ENCODE results near the gene METAP1D.
"Not testable (repeated sequence)": the region's sequence is repeated elsewhere in the genome, so short reads cannot be mapped to it uniquely, and the experiment has no call there.

The METAP1D gene

DNA sequence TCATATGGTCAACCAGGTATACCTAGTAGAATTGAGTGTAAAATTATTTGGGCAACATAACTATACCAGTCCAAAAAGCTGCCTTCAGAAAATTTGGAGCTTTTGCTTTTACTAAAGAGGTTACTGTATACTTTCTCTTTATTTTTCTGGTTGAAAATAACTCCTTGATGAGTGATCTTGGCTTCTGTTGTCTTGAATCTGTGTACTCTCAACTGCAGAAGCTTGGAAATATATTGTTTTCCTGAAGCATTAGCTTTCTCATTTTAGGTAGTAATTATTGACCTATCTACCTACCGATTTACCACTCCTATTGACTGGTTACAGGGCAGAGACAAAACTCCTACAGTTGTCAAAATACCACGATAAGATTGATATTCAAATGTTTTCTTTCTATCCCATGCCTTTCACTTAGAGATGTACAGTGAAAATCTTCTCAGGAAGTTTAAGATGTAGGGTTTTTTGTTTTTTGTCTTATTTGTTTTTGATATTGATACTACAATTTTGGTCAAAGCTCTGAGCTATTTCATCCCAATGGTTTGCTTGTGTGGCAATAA is 49.9 kb downstream of the METAP1D start:
- DNase-seq: no peak

DNA sequence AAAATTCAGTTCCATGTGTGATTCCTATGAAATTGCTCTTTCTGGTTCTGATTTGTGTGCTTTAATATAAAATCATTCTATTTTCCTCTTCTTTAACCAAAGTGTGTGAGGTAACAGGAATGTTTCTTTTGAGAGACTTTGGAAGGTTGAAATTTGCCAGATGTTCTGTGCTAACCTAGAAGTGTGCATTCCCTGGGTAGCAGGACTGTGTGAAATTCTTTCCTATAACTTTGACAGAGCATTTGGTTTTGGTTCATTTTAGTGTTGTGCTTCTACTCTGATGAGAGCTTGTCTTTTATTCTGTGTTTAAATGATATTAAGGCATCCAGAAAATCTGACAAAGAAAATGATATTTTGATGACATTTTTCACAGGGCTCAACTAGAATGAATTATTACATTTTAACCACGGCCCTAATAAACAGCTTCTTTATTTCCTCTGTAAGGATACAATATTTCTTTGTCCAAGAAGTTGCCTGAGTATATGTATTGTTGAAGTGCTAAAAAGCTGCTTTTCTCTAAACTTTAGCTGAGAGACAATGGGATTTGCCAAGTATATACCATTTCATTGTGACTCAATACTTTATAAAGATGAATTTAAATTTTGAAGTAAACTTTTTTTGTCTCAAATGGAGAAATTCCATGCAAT is 50.8 kb downstream of the METAP1D start:
- DNase-seq: no peak

DNA sequence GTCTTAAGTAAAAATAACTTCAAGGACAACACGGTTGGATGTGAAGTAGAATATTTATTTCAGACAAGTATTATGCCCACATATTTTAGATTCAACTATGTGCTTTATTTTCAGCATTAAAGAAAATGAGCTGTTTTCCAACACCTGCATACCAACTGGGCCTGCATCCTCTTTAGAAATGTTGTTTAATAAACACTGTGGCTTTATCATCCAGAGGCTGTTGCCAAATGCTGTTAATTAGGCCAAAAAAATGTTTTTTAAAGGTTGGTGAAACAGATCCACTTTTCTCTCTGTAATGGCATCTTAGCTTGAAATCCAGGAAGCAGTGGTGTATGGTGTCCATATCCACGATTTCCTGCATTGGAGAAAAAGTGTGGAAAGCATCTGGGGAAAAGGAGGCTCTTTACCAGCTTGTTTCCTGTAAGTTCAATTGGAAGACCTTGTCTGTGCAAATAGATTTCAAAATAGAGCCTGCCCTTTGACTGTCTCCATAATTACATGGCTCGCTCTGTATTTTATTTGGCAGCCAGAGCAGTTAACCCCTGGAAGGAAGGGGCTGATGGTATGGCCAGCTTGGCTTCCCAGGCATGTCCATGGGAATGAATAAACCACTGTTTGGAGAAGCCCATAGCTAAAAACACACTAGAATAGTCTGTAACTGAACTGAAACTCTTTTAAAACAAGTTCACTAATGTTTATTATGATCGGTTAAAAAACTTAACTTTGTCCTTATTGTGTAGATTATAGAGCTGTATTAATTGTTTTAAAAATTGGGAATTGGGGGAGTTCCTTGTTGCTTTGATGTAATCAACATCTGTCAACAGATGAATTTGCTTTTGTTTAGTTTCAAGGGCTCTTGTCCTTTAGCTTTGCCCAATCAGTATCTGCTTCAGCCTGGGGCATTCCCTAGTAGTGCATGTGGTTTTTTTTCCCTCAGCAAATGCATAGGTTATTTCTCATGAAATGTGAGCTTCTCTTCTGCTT is 52.5 kb downstream of the METAP1D start:
- no peak for DNase-seq

DNA sequence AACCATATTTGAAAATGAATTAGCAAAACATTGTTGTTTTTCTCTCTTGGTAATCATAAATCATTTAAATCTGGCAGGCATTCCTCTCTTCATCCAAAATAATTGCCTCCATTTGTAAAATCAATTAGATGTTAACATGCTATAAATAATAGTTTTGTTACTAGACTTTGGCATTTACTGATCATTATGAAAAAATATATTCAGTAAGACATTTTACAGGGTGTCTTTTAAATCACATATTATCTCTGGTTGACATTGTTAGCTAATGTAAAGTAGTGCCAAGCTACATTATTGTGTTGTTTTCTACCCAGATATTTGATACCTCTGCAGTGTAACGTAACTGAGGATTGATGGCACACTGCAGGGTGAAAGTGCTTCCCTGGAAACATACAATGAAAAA is 53.7 kb downstream of the METAP1D start:
- no peak for DNase-seq

DNA sequence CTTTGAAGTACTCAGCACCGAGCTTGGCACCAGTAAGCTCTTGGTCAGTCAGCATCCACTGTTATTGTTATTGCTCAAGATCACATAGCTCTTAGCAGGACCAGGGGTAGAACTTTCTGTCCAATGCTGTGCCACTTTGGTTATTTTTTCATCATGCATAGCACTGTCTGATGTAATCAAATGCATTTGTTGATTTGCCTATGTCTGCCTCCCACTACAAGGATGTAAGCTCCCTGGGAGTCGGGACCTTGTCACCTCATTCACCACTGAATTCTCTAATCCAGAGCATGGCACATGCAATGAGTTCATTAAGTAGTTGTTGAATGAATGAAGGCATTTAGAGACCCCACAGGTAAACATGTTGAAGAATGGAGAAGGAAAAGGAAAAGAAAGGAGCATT is 56.5 kb downstream of the METAP1D start:
- DNase-seq: no peak

DNA sequence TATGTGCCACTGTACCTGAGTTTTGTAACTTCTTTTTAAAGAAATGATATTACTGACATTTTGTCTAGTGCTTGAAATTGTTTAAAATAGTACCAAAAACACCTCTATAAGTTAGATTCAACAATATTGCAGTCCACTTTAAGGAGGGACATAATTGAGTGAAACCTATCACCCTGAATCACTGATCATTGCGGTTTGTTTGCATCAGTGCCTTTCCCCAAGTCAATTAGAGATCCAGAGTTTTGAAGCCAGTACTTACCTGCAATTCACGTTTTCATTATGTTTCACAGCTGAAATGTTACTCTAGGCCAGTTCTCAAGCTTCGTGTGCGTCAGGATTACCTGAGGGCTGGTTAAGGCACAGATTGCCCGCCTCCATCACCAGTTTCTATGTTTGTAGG is 58.9 kb downstream of the METAP1D start:
- DNase-seq: no peak

DNA sequence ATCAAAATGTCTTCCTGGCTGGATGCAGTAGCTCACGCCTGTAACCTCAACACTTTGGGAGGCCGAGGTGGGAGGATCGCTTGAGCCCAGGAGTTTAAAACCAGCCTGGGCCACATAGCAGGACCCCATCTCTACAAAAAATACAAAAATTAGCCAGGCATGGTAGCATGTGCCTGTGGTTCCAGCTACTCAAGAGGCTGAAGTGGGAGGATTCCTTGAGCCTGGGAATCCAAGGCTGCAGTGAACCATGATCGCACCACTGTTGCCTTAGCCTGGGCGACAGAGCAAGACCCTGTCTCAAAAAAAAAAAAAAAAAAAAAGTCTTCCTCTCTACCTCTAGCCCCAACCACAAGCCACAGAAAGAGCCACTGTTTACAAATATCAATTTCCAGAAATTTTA is 60.4 kb downstream of the METAP1D start:
- DNase-seq: not testable (repeated sequence)

DNA sequence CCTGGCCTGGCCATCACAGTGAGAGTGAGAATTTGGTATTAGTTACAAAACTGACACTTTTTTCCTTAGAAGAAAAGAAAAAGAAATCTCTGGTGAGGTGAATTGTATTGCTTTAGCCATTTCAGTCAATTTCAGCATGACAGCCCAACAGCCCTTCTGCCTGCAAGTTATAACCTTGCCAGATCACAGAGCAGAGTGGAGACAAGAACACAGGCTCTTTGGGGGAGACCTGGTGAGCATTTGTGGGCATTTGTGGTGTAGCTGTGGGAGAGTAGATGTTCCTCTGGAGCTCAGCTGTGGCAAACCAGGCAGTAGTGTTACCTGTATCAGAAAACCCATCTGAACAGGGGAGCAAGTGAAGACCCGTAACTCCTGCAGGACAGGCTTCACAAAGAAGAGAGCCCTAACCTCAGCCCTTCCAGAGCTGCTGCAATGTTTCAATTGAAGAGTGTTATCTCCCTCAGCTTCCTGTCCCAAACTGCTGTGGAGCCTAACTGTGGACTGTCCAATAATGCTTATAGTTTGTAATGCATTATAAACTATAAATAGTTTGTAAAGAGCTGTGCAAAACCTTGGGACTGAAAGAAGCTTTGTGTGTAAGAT is 62.8 kb downstream of the METAP1D start:
- no peak for DNase-seq

DNA sequence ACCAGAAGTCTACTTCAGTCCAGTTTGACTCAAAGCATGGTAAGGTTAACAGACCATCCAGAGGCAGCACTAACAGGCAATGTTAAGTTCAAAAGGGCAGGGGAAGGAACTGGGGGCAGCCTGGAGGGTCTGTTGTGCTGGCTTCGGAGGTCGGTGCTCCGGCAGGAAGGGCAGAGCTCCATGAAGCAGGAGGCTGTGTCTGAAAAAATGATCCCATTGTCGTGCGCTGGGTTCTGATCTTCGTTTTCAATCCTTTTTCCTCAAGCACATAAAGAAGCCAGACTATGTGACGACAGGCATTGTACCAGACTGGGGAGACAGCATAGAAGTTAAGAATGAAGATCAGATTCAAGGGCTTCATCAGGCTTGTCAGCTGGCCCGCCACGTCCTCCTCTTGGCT is 63.7 kb downstream of the METAP1D start:
- no peak for DNase-seq

DNA sequence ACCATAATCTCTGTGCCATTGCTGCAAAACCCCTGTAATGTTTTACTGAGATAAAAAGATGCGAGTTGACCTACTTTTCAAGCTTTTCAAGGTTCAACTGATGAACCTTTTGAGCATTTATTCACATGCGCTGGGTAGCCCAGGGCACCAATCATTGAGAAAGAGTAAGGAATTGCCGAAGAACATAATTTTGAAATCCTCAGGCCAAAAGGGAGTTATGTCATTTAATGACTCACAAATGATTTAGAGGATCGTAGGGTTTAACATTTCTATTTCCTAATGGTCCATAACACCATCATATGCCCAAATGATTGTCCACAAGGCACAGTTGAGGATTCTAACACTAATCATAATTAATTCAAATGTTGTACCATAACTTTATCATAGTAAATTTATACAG is 65.4 kb downstream of the METAP1D start:
- DNase-seq: no peak

DNA sequence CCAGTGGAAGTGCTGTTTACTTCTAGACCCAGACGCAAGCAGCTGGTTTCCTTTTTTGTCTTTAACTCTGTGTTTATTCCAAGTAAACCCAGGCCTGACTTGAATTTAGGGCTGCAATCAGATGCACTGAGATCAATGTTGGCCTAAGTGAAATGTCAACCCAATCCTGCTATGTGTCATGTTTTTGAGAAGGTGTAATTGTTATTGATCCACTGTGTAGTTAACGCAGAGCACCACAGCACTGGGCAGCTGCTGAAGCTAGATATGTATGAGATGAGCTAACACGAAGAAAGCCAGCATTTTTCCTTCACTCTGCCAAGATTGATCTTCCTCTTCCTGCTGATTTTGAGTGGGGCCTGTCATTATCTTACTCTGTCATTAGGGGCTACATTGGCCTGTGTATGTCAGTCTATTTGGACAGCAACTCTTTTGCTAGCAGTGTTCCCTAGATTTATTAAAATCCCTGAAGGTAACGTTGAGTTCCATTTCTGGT is 66.7 kb downstream of the METAP1D start:
- DNase-seq: no peak

DNA sequence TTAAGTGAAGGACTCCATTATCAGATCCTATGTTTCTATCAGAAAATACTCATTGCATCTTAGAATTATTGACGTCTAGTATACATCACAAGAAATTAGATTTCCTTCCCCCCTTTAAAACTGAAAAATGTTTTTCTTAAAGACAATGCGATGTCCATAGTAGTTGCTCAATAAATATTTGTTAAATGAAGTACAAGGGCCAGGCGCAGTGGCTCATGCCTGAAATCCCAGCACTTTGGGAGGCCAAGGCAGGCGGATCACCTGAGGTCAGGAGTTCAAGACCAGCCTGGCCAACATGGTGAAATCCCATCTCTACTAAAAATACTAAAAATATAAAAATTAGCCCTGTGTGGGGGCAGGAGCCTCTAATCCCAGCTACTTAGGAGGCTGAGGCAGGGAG is 68.2 kb downstream of the METAP1D start:
- DNase-seq: not testable (repeated sequence)

DNA sequence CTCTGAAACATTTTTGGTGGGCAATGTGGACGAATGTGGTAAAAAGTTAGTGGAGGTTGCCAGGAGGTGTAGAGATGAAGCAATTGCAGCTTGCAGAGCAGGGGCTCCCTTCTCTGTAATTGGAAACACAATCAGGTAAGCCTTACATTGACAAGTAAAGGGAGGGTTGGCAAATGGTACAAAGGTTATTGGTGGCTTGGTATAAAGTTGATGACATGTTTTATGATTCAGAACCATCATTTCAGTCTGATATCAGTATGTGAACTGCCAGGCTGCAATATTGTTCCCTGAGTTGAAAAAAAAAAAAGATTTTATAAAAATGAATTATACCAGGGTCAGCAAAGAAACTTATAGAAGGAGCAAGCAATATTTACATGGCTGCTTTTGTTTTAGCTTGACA is 71.2 kb downstream of the METAP1D start:
- no peak for DNase-seq

DNA sequence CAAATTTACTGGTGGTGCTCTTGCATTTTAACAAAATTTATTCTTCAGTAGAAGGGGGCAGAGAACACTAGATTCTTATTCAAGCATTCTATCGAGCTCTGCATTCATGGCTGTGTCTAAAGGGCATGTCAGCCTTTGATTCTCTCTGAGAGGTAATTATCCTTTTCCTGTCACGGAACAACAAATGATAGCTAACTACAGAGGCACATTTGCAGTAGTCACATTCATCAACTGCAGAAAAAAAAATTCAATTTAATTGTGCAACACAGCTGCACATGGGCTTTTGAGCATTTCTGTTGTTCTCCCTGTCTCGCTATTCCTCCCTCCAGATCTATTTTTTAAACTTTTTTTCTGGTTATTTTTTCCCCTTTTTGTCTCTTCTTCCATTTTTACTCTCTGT is 72.5 kb downstream of the METAP1D start:
- no peak for DNase-seq

DNA sequence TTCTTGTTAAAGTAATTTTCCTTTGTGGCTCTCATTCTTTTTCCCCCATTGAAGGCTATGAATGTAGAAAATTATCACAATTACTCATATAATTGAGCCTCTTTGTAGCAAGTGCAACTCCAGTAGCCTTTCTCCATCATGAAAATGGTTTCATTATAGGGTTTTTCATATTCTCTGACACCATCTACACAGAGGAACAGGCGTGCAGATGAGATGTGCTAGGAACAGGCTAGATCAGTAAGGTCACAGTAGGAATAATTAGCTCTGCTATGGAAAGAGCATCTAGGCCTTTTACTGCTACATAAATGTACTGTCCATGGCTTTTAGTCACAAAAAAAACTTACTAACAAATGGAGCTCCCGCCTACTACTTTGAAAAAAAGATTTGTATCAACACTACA is 73.0 kb downstream of the METAP1D start:
- no peak for DNase-seq

DNA sequence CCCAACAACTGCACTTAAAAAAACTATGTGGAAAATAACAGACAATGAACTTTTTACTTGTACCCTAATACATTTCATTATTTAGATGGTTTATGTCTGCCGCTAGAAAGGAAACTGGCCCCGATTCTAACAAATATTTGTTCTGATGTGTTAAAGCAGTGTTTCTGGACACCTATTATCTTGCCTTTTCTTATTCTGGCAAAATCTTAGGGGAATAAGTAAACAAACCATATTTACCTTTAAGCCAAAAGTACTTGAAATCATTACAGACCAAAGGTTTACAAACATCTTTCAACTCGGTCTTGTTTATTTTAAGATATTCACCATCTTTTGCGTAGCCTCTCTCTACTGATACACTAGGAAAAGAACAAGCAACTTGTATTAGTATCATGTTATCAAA is 73.8 kb downstream of the METAP1D start:
- DNase-seq: no peak

DNA sequence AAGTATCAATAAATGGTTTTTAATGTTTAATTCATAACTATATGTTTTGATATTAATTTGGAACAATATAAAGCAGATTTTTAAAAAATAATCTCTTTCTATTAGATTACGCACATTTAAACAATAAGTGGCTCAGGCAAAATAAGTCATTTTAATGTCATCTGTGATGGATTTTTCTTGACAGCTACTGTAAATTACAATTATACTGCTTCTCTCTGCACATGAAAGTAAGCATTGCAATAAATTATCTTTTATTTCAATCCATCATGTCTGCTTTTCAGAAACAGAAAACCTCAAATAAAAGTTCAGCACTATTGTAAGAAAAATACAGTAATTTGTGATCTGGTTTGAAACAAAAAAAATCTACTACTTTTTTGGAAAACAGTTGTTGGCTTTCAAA is 74.5 kb downstream of the METAP1D start:
- DNase-seq: no peak

DNA sequence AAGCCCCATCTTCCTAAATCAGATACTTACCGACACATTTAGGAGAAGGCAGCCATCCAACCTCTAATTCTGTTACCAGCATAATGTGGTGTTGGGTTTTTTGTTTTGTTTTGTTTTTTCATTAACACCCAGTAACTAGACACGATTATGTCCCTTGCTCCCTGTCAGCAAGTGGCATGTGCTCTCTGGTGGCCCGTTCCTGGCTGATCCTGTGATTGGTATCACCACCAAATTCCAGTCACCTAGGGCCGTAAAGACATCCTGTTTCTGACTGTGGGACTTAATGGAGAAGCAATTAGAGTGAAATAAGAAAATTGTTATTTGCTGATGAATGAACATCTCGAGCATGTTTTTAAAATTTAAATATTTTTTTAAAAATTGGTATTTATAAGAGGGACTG is 79.7 kb downstream of the METAP1D start:
- no peak for DNase-seq

DNA sequence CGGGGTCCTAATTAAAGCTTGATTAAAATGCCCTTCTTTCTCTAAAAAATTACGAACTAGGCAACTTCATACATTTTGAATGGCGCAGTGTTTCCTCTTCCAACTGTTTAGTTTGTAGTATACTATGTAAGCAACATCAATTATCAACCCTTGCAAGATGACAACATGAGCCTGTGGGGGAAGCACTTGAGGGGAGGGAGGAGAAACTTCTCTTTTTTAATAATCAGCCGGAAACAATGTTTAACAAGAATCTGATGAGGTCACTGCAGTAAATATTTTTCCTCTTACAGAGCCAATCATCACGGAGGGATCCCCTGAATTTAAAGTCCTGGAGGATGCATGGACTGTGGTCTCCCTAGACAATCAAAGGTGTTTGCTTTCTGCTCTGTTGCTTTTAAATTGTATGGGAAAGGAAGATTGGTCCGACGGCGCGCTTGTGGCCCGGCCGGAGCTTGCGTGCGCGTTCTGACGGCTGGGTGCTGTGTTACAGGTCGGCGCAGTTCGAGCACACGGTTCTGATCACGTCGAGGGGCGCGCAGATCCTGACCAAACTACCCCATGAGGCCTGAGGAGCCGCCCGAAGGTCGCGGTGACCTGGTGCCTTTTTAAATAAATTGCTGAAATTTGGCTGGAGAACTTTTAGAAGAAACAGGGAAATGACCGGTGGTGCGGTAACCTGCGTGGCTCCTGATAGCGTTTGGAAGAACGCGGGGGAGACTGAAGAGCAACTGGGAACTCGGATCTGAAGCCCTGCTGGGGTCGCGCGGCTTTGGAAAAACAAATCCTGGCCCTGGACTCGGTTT is 80.3 kb downstream of the METAP1D start:
- no peak for DNase-seq

DNA sequence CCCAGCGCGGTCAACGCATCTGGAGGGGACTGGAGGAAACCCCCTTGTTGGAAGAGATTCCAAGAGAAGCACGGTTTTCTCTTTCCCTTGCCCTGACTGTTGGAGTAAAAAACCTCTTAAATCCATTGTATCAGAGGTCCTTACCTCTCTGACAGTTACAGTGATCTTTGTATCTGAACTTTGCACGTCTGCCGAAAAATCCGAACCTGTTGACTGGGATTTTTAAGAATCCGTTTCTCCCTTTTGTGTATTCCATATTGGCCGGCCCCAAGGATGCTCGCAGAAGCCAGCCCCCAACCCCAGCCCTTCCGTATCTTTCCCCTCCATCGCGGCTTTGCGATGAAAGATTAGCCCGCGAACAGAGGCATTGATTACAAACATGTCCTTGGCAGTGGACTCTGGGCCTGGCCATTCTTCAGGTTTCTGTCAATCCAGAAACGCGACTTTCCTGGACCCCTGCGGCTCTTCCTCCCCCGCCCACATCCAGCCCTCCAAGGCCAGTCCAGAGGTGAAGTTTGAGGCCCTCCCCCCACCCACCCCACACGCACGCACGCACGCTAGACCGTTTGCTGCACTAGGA is 81.0 kb downstream of the METAP1D start:
- DNase-seq: no peak

DNA sequence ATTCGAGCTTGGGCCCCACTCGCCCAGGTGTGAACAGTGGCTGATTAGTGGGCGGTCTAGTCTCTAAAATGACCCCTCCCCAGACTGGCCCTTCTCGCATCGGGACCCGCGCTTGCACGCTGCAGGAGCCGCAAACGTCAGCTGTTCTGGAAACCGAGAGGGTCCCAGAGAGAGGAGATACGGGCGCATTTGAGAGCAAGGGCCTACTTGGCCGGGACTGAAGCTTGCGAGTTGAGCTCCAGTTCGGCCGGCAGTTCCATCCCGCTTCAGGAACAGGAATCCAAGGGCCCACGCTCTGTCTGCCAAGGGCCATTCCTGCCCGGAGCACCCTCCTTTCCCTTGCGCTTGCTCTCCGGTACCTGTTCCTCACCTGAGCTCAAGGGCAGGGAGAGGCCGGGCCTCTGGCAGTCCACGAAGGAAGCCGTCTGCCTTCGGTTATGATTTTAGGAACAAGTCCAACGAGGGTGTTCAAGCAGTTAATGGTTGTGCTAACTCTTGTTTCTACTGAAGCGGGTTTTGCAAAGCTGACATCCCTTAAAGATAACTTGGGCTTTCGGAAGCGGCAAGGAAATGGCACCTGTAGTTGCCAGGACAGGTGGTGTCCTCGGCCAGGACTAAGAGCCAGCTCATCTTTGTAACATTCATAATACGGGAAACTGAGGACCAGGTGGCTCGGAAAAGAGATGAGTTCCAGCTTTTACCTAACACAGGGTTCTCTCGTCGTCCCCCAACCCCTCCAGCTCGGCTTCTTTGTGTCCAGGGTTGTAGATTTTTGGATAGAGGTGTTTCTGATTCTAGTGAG is 81.7 kb downstream of the METAP1D start:
- peak; percentile 54 for DNase-seq

Data from activated CD8-positive, alpha-beta memory T cell treated with anti-CD3 and anti-CD28 coated beads, Interleukin-2, amount 50 U/mL, for 48 hours (primary cell).